MCF 10A (cell line): ENCODE results near the gene CSRNP3. TPM values are rescaled to one million over a fixed set of nuclear protein-coding genes. Genes with fewer than 3 reads are reported as not detected.

Source experiments
- BruUV-seq: library from RNA; stranded (reverse); fragments of 400-500 nt; replicated peaks from 2 replicates; lab custom pipeline; 2021; lab: Mats Ljungman, UMichigan
- CTCF ChIA-PET: fragments of 300-600 bp; sonication (Branson Sonifier 250); formaldehyde crosslinking; extraction: SDS; loops from one replicate; lab custom pipeline; 2021; ENCODE audit warnings: antibody characterized with exemption, inconsistent platforms; lab: Yijun Ruan, JAX
- POLR2A ChIA-PET: fragments of 300-600, 350-650 bp; sonication (Branson Sonifier 250); formaldehyde crosslinking; extraction: SDS; loops from one replicate; lab custom pipeline; 2020; ENCODE audit warnings: antibody characterized with exemption, inconsistent platforms; lab: Yijun Ruan, JAX
- DNase-seq: peaks from one replicate; pipeline ENCODE4 v3.0.0-alpha.2; 2018; ENCODE audit not compliant: unreplicated experiment
- H3K27ac Mint-ChIP-seq: one replicate; pipeline ENCODE4 v1.8.0; 2022; ENCODE audit warnings: mild to moderate bottlenecking, low read depth, mixed read lengths; ENCODE audit not compliant: unreplicated experiment
- H3K27me3 Mint-ChIP-seq: one replicate; pipeline ENCODE4 v1.8.0; 2022; ENCODE audit warnings: mixed read lengths; ENCODE audit not compliant: insufficient read depth, unreplicated experiment
- H3K36me3 Mint-ChIP-seq: one replicate; pipeline ENCODE4 v1.8.0; 2022; ENCODE audit warnings: mild to moderate bottlenecking, moderate library complexity, mixed read lengths; ENCODE audit not compliant: insufficient read depth, unreplicated experiment
- H3K4me1 Mint-ChIP-seq: one replicate; pipeline ENCODE4 v1.8.0; 2022; ENCODE audit warnings: mixed read lengths; ENCODE audit not compliant: insufficient read depth, unreplicated experiment
- H3K4me3 Mint-ChIP-seq: one replicate; pipeline ENCODE4 v1.8.0; 2022; ENCODE audit warnings: mild to moderate bottlenecking, moderate library complexity, mixed read lengths; ENCODE audit not compliant: unreplicated experiment
- H3K9me3 Mint-ChIP-seq: one replicate; pipeline ENCODE4 v1.8.0; 2022; ENCODE audit warnings: mixed read lengths; ENCODE audit not compliant: unreplicated experiment
- intact Hi-C: fragments of 100-400 bp; cut with micrococcal nuclease; formaldehyde crosslinking; loops from 2 replicates; pipeline ENCODE4 v1.14.1; 2022
- total RNA-seq: library from RNA; stranded (reverse); gene quantifications from 2 replicates; pipeline ENCODE4 v1.2.3, GENCODE V29; 2022
- TF ChIP-seq, protein P1 (sequence below): fragments of 200-600 bp; IDR thresholded peaks from one replicate; pipeline ENCODE4 v1.8.0; 2022; ENCODE audit warnings: antibody characterized with exemption, mild to moderate bottlenecking; ENCODE audit not compliant: unreplicated experiment

Gene CSRNP3
- total RNA-seq, 1 experiment from 2014 or later, result 0.33 TPM

DNA sequence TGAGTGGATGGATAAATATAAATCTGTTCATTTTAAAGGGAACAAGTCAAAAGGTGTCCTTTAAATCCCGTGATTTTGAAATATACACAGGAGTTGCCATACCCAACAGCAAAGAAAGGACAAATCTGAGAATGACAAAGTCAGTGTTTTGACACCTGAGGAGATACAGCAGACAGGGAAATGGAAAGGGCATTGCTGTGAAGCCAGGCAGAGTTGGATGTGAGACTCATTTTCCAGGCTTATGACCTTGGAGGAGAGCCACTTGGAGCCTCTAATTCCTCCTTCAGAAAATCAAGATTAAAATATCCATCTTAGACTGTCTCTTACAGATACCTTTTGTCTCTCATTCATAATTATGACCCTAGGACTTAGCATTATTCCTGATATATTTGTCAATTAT is 170.0 kb downstream of the CSRNP3 start:
- Mint-ChIP-seq H3K9me3 (no peaks in the 10 kb centered on the region), H3K36me3 (no peaks in the 10 kb centered on the region), H3K4me1 (no peaks in the 10 kb centered on the region), H3K27me3 (peaks cover 17% of the 10 kb centered on the region), H3K27ac (no peak overlapping the region), H3K4me3 (no peak overlapping the region)
- TF ChIP-seq, protein P1, sequence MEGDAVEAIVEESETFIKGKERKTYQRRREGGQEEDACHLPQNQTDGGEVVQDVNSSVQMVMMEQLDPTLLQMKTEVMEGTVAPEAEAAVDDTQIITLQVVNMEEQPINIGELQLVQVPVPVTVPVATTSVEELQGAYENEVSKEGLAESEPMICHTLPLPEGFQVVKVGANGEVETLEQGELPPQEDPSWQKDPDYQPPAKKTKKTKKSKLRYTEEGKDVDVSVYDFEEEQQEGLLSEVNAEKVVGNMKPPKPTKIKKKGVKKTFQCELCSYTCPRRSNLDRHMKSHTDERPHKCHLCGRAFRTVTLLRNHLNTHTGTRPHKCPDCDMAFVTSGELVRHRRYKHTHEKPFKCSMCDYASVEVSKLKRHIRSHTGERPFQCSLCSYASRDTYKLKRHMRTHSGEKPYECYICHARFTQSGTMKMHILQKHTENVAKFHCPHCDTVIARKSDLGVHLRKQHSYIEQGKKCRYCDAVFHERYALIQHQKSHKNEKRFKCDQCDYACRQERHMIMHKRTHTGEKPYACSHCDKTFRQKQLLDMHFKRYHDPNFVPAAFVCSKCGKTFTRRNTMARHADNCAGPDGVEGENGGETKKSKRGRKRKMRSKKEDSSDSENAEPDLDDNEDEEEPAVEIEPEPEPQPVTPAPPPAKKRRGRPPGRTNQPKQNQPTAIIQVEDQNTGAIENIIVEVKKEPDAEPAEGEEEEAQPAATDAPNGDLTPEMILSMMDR, result no peak
- CTCF ChIA-PET, result no interaction called here
- intact Hi-C loops, result no loop called here
- POLR2A ChIA-PET, result no interaction called here
- no peak for DNase-seq
- BruUV-seq, result no TSS peak

DNA sequence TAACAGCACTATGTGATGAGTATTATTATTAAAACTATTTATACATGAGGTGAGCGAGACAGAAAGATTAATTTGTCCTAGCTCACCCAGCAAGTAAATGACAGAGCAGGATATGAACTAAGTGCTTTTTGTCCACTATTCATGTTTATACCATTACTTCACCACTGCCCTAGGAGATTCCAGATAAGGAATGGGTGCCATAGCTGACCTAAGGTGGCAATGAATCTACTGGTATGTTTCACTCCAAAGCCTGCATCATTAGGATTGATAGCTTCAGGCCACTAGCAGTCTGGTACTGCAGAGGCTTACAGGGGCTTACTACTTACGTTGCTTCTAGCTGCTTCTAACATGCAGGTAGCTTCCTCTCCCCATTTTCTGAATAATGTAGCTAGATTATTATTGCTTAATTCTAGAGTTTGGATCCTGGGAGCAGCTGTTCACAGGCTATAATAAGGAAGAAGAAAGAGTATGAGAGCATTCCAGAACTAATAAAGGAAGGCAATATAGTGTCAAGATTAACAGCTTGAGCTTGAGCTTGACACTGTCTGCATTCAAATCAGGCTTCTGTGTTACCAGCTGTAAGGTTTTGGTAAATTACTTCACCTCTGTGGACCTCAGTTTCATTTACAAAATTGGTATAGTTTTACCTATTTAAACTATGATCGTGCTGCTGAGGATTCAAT is 170.9 kb downstream of the CSRNP3 start:
- no peaks in the 10 kb centered on the region for H3K4me1 Mint-ChIP-seq
- no TSS peak for BruUV-seq
- no peak overlapping the region for H3K27ac Mint-ChIP-seq
- no peaks in the 10 kb centered on the region for H3K36me3 Mint-ChIP-seq
- peaks cover 17% of the 10 kb centered on the region for H3K27me3 Mint-ChIP-seq
- POLR2A ChIA-PET, result no interaction called here
- TF ChIP-seq, protein P1, result no peak
- intact Hi-C loops, result no loop called here
- CTCF ChIA-PET, result no interaction called here
- H3K4me3 Mint-ChIP-seq, result no peak overlapping the region
- H3K9me3 Mint-ChIP-seq, result no peaks in the 10 kb centered on the region
- DNase-seq, result no peak

DNA sequence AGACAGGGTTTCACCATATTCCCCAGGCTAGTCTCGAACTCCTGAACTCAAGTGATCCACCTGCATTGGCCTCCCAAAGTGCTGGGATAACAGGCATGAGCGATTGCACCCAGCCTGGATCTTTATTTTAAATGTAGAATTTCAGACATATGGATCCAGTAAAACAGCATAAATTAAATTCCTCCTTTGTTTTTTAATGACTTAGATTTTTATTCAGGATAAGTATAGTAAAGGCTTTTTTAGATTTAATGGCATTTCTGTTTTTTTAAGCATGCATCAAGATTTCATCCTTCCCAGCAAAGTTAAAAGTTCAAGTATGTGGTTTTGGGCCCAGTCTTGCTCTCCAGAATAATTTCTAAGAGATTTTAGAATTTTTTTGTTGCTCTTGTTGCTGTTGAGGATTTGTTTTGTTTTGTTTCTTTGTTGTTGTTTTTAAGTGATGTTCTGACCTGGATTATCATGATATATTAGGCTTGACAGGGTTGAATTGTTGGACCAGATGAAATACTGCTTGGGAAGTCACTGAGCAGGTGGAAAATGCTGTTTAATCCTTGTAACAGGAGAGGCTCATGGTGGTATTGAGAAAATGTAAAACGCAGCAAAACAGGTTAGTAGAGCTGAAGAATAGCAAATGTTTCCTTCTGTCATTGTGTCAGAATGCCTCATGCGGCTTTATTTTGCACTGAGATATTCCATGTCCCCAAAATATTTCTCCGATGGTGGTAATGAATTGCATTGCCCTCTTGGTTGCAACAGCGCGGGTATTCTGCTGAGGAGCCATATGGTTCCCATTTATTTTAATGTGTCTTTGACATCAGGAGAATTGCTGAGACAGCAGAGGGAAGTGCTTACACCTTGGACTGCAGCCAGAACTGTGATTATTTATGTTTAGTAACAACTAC is 176.7 kb downstream of the CSRNP3 start:
- CTCF ChIA-PET, result no interaction called here
- H3K4me1 Mint-ChIP-seq, result no peaks in the 10 kb centered on the region
- POLR2A ChIA-PET, result no interaction called here
- H3K27me3 Mint-ChIP-seq, result peaks cover 54% of the 10 kb centered on the region
- no TSS peak for BruUV-seq
- H3K4me3 Mint-ChIP-seq, result no peak overlapping the region
- H3K9me3 Mint-ChIP-seq, result no peaks in the 10 kb centered on the region
- TF ChIP-seq, protein P1, result no peak
- no peaks in the 10 kb centered on the region for H3K36me3 Mint-ChIP-seq
- intact Hi-C loops, result no loop called here
- H3K27ac Mint-ChIP-seq, result no peak overlapping the region
- no peak for DNase-seq

DNA sequence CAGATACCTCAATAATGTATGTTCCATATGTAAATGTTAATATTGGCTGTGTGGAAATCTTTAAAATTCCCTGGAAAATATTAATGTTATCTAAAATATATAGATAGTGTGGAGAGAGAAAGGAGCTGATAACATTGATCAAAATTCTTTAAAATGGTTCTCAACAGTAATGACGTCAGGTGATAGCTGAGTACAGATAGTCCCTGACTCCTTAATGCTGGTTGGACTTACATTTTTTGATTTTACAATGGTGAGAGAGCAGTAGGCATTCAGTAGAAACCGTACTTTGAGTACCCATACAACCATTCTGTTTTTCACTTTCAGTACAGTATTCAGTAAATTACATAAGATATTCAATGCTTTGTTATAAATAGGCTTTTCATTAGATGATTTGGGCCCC is 177.9 kb downstream of the CSRNP3 start:
- POLR2A ChIA-PET, result no interaction called here

More for the DNA sequence above, 177.9 kb downstream of the CSRNP3 start:
- BruUV-seq, result no TSS peak
- Mint-ChIP-seq H3K4me1 (no peaks in the 10 kb centered on the region), H3K27ac (no peak overlapping the region), H3K9me3 (no peaks in the 10 kb centered on the region), H3K27me3 (peaks cover 54% of the 10 kb centered on the region), H3K36me3 (no peaks in the 10 kb centered on the region), H3K4me3 (no peak overlapping the region)
- intact Hi-C loops, result no loop called here
- no peak for DNase-seq
- TF ChIP-seq, protein P1, result no peak
- CTCF ChIA-PET, result interaction anchor here (0.7 kb wide), 1 partner anchor 275 kb away, joined by 3 read pairs; no protein-coding TSS in a partner anchor
